GM18868 (cell line): ENCODE results near the gene SLC39A11.

Source experiments
- ATAC-seq: cut with Tn5 transposase; IDR thresholded peaks from one replicate; pipeline ENCODE4 v1.9.1; 2021; ENCODE audit warnings: mild to moderate bottlenecking, moderate library complexity; ENCODE audit not compliant: unreplicated experiment

SLC39A11 gene

DNA sequence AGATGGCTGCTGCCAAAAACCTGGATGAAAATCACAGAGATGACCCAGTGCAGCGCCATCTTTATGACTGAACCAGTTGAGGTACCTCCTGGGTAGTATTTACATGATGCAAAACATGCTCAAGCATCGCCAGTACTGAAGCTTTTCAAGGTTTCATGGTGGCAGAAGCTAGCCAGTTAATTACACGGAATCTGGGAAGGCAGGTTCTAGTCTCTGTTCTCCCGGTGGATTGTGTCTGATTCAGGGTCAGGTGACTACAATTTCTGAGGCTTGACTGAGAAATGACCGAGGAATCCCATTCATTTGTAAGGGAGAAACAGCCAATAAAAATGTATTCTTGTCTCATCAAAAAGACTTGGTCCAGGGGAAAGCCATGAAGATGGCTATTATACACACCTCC is 209.1 kb downstream of the SLC39A11 start:
- no peak for ATAC-seq

DNA sequence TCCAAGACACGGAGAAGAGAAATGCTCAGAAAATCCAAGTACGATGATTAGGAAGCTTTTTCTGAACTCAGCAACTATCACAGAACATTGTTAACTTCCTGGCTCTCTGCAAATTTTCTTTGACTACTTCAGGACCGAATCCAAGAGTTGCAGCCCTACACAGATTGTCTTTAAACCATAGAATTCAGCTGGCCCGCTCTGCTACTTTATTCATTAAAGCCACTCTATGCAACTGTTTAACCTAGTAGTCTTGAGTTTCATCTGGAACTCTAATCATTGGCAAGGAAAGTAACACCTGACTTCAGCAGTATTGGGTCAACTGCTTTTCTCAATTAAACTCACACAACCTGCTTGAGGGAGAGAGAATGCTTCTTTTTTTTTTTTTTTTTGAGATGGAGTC is 210.1 kb downstream of the SLC39A11 start:
- ATAC-seq, result no peak

DNA sequence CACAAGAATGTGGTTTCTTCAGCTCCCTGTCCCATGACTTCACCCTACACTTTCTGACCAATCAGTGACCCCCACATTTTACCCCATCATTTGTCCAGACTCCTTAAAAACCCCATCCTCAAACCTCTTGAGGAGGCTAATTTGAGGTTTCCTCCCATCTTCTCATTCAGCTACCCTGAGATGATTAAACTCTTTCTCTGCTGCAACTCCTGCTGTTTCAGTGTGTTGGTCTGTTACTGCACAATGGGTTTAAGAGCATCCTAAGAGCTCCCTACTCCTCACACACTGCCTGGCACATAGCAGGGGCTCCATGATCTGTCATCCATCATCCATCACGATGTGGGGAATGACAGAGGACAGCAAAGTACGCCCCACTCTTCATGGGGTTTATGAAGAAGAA is 212.6 kb downstream of the SLC39A11 start:
- ATAC-seq, result no peak

- no peak for ATAC-seq
Measured at GRCh38 chr17:72878975-72879660, 213.4 kb downstream of the SLC39A11 start.

GRCh38 chr17:72877348-72877747 is 215.1 kb downstream of the SLC39A11 start:
- no peak for ATAC-seq

DNA sequence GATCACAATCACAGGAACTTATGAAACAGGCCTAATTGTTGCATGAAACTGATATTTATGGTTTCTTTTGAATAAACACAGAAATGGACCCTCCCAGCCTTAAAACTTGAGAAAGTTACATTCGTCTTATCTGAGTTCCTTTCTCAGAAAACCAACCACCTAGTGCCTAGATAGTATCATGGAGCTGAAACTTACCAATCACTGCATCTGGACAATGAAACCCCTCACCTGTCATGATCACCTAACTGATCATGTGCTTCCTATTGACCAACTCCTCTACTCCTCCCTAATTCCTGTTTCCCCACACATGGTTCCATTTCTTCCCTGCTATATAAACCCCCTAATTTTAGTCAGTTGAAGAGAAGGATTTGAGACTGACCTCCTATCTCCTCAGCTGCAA is 216.1 kb downstream of the SLC39A11 start:
- no peak for ATAC-seq

DNA sequence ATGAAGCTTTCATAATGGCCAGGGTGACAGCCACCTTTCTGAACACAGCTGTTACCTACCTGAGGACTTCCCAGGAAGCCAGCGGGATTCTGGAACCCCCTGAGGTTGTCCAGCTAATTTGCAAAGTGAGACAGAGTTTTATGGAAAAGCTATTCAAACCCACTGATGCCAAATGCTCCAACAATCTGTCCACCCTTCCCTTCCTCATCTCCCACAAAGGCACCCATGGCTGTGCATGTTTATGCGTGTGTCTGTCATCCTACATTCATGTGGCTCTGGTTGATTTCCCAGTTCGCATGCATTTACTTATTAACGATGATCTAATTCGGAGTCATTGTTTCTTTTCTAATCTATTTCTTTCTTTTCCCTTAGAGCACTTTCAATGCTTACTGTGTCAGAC is 217.1 kb downstream of the SLC39A11 start:
- no peak for ATAC-seq

DNA sequence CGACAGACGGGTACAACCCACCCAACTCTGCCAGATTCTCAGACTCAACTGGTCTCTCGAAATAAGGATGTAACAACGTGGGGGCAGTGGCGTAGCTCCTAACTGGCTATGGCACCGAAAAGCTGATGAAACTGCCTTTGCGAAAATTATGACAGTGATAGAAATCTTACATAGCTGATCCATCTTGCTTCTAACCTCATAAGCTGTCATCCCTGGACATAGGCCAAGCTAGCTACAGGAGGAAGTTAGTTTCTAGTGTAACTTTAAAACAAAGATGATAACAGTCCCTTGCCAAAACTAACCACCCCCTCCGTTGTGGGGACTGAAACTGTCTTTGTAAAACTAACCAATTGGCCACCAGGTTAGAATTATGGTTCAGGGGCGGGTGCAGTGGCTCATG is 220.1 kb downstream of the SLC39A11 start:
- ATAC-seq, result no peak

- no peak for ATAC-seq
Measured at GRCh38 chr17:72870367-72870985, 222.0 kb downstream of the SLC39A11 start.

- ATAC-seq, result no peak
Measured at GRCh38 chr17:72869630-72870029, 222.9 kb downstream of the SLC39A11 start.

GRCh38 chr17:72865954-72866353 is 226.5 kb downstream of the SLC39A11 start:
- ATAC-seq, result no peak

DNA sequence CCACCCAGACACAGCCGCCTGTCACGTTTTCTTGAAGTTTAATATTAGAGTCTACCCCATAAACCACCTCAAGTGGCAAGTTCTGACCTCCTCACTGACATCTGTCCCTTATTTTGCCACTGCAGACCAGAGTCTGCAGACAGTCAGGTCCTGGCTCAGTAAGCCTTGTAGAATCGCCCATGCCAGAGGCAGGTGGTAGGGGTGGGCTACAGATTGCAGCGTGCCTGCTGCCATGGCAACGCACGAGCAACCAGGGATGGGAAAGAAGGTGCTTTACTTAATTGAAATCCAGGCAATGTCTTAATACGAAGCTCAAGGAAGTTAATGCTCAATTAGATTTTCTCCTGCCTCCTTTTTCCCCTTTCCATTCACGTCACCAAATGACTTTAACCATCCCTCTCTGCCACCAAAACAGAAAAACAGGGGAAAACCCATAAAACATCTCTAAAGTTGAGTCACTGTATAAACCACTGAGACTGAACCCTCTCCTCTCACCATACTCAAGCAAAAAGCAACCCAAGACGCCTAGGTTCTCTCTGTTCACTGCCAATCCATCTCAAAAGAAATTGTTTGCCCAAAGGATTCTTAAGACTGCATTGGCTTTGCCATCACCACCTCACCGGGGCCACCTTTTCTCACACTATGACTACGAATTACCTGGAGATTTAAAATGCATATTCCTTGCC is 228.8 kb downstream of the SLC39A11 start:
- ATAC-seq, result peak; percentile 95

GRCh38 chr17:72862276-72862999 is 230.1 kb downstream of the SLC39A11 start:
- no peak for ATAC-seq

- ATAC-seq, result no peak
Measured at GRCh38 chr17:72861811-72862210, 230.7 kb downstream of the SLC39A11 start.

DNA sequence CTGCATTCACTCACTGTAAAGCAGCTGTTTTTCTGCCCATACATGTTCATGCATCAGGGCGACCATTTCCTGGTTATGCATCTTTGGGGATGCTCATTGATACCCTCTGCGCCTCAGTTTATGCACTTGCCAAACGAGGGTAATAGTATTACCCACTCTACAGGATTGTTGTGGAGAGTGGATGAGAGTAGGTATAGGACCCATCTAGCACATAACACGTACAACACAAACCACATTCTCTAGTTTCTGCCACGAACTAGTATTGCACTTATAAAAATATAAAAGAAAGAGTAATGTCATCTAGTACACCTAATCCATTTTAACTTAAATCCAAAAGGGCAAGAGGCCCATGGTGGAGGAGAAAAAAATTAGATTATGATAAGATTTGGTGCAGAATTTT is 231.7 kb downstream of the SLC39A11 start:
- no peak for ATAC-seq

DNA sequence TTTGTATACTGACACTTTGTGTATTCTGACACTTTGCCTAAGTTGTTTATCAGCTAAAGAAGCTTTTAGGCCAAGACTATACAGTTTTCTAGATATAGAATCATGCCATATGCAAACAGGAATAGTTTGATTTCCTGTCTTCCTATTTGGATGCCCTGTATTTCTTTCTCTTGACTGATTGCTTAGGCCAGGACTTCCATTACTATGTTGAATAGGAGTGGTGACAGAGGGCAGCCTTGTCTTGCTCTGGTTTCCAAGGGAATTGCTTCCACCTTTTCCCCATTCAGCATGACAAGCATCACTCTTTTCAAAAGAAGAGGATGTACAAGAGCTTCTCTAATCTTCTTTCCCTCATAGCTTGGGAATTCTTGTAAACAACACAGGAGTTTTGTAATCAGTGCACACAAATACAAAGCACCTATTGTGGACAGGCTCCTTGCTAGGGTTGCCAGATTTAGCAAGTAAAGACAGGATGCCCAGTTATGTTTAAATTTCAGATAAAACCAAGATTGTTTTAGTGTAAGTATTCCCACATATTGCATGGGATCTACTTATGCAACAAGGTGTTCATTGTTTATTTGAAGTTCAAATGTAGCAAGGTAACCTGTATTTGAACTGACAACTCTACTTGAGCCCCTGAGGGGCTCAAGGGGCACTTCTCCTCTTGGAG is 233.5 kb downstream of the SLC39A11 start:
- no peak for ATAC-seq

DNA sequence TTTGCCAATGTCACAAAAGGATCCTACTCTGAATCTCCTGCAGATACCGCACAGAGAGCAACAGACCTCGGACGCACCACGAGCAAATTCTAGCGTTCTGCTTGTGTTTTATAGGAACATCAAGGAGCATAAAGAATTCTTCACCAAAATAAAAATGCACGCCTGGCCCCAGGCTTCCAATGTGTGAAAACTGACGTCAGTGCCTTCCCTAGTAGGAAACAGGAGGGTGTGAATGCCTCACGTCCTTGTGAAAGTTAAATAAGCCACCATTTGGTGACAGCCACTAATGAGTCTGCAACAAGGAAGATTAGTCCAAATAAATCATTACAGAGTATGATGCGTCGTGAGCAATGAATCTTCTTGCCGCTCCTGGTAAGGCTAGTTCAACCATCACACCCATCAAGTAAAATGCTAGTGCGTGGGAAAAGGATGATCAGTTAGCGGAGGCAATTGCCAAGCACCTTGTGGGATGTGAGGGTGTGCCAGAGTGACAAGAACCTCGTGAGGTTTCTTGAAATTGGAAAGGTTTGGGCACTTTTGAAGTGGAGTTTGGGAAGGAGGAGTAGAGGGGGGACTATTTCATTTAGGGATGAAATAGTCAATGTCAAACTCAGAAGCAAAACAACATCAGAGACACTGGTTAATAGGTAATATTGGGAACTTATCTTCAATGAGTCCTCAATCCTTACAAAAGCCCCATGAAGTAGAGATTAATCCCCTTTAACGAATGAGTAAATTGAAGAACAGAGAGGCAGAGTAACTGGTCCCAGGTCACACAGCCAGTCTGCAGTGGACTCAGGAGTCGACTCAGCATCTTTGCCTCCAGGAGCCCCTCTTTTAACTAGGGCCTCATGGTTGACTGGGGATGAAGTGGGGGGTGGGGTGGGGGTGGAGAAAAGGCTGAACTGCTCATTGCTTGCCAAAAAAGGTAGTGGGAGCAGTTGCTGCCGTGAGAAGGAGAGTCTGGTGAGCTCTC is 238.8 kb downstream of the SLC39A11 start:
- no peak for ATAC-seq

DNA sequence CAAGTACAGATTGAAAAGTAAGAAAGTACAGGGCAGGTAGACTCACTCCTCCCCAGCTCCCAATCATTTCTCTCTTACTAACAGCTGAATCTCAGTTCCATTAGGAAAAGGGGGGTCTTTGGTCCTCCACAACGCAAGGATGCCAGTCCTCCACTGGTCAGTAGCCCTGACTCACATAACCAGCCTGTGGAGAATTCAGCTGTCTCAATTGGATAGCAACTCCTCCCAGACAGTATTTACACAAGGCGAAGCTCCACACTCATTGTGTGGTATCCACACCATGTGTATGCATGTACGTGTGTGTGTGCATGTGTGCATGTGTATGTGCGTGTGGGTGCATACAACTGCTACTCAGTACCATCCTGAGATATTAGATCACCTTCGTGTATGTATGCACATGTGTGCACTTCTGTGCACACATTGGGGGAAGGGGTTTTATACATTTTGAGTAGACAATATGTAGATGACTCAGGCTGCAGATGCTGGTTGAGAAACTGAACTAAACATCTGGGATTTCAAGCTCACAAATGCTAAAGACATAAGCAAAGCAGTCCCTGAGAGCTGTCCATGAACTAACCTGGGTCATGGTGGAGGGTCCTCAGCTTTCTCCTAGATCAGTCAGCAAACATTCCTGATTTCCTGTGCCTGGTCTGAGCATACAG is 240.1 kb downstream of the SLC39A11 start:
- ATAC-seq, result no peak

GRCh38 chr17:72850410-72851118 is 241.9 kb downstream of the SLC39A11 start:
- no peak for ATAC-seq
